MM.1S (cell line): Measurements from ENCODE around the gene SLC24A4.

Source experiments
- EZH2 ChIP-seq: fragments of 300-600 bp; sonication (generic); optimal IDR thresholded peaks from 2 replicates; pipeline ENCODE3; 2017; ENCODE audit warnings: low read depth, mild to moderate bottlenecking, antibody characterized with exemption, low read length, mixed read lengths
- EZH2phosphoT487 ChIP-seq: fragments of 300-600 bp; sonication (generic); IDR thresholded peaks from 2 replicates; pipeline ENCODE4 v1.6.1; 2018; ENCODE audit warnings: antibody characterized with exemption, low read length
- TF ChIP-seq, protein P1 (sequence below): fragments of 300-600 bp; sonication (generic); IDR thresholded peaks from 2 replicates; pipeline ENCODE4 v1.5.1; 2016; ENCODE audit warnings: antibody characterized with exemption, low read length, mixed read lengths

DNA sequence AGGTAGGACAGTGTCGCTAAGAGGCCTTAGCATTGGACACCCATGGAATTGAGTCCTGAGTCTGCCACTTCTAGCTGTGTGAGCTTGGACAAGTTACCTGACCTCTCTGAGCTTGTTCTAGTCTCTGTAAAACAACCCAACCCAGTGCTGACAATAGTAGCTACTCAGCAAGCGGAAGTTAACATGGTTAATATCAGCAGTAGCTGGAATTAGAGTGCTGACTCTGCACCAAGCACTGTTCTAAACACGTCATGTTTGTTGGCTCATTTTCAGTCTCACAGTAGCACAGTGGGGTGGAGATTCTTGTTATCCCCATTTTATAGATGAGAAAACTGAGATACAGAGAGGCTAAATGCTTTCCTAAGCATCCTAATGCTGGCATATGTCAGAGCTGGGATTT lies 143.1 kb downstream of the SLC24A4 start:
- TF ChIP-seq EZH2phosphoT487 = no peak
- TF ChIP-seq, protein P1, sequence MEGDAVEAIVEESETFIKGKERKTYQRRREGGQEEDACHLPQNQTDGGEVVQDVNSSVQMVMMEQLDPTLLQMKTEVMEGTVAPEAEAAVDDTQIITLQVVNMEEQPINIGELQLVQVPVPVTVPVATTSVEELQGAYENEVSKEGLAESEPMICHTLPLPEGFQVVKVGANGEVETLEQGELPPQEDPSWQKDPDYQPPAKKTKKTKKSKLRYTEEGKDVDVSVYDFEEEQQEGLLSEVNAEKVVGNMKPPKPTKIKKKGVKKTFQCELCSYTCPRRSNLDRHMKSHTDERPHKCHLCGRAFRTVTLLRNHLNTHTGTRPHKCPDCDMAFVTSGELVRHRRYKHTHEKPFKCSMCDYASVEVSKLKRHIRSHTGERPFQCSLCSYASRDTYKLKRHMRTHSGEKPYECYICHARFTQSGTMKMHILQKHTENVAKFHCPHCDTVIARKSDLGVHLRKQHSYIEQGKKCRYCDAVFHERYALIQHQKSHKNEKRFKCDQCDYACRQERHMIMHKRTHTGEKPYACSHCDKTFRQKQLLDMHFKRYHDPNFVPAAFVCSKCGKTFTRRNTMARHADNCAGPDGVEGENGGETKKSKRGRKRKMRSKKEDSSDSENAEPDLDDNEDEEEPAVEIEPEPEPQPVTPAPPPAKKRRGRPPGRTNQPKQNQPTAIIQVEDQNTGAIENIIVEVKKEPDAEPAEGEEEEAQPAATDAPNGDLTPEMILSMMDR = no peak
- TF ChIP-seq EZH2 = no peak
